NCI-H2196 (cell line): ENCODE data around the gene TRIO.

Experiments
- DNase-seq: peaks from one replicate; lab custom pipeline; 2025; ENCODE audit not compliant: unreplicated experiment; lab: John Stamatoyannopoulos, UW

The TRIO gene

DNA sequence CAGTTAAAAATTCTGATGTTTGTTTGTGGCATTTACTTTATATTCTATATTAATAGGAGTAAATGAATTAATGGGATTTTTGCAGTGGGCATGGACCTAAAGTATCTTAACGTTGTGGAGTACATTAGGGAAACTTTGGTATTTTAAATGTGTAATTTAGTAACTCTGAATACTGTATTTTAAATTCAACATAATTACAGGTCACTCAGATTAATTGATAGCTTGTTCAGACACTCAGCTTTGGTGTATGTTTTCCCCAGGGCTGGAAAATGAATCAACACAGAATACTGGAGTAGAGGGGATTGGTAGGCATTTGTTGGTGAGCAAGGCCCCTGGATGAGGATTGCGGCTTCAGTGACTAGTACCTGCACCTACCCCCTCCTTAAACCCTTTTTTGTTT, 117.5 kb downstream of the TRIO start:
- no peak for DNase-seq

DNA sequence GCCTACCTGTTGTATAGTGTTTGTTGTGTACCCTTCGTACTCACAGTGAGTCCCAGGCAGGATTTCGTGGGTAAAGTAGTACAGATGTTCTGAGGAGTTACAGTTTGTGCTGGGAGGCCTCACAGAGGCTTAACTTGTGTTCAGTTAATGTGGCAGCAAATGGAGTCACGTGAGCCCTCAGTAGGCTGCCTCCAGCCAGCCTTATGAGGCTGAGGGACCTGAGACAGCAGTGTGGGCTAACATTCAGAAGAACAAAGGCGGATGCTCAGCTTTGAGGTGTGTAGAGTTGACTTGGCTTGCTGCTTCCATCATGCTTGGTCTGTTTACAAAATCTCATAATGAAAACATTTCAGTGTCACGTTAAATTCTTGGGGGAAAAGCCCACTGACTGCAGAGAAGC, 118.1 kb downstream of the TRIO start:
- no peak for DNase-seq

DNA sequence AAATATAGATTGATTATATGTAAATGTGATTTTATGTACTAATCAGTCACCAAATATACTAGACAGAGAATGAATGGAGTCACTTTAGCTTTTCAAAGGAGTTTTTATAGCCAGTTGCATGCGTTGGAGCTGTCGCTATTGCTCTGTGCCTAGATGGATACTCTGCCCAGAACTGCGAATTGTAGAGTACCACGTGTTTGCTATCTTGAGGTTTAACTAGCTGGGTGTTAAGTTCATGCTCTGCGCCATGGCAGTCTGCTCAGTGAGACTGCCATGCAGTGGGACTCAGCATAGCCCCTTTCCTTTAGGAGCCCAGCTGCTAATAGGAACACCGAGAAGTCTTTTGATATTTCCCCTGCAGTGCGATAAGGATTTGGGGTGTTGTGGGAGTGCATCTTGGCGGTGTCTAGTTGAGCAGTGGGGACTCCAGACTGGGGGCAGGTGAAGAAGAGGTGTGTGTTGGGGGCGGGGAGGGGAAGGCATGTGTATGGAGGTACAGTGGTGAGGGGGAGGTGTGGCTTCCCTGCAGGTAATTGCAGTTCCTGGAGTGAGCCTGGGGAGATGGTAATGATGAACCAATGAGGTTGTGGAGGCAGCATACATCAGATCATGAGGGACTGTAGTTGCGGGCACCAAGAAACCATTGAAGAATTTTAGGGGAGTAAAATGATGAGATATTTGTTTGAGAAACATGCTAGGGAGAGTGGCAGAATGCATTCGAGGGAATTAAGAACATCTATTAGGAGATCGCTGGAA, 118.9 kb downstream of the TRIO start:
- DNase-seq: no peak

DNA sequence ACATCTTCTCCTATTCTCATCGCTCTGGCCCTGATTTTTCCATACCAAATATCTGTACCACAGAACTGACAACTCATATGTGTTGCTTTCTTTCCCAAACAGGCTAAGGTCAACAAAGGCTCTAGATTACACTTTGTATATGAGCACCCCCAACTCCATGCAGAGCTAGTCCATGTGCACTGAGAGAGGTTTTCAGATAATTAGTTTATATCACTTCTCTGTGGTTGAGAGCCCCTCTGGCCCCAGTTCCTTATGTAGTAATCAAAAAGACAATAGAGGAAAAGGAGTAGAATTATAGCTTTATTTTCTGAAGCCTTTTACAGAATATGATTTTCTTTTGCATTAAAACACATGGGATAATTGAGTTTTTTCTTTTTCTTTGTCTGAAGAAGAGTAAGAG, 120.0 kb downstream of the TRIO start:
- no peak for DNase-seq

DNA sequence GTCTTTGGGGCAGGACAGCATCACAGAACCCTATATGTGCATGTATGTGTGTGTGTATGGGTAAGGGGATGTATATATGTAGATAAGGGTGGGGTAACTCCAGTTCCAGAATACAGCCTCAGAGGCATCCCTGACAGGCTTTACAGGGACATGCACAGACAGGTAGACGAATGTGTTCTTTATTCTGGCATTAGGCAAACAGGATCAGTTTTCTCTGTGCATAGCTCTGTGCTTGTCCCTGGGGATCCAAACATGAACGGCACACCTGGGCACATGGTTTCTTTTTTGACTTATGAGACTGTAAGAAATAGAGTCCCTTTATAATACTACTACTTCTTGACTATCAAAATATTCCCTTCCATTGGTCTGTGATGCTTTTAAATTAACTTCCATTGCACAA, 120.6 kb downstream of the TRIO start:
- no peak for DNase-seq

DNA sequence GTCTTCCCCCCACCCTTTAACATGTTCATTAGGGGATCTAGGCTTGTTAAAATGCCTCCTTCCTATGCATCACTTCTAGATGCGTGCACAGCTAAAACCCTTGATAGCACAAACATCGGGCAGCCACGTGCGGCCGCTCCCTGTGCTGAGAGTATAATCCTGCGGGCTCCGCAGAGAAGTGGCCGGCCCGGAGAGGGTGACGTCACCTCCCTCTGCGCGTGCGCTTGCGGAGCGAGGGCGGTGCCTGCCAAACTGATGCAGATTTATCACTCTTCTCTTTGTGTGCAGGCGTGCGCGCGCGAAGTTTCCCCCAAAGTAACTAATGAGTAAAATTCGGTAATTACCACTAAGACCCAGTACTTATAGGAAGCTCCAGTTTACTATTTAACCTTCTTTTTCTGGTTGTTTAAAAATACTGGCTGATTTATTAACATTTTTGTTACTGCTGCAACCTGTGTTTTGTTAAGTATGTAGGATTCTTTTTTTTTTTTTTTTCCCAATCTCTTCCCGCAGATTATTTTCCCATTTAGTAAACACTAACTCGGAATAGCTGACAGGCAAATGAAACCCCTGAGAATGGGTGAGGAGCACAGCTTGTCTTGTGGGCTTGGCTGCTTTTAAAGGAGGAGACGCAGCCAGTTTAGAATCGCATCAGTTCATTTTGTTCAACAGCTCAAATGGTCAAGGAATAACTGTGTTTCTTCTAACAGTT, 121.6 kb downstream of the TRIO start:
- DNase-seq: peak; percentile 95

DNA sequence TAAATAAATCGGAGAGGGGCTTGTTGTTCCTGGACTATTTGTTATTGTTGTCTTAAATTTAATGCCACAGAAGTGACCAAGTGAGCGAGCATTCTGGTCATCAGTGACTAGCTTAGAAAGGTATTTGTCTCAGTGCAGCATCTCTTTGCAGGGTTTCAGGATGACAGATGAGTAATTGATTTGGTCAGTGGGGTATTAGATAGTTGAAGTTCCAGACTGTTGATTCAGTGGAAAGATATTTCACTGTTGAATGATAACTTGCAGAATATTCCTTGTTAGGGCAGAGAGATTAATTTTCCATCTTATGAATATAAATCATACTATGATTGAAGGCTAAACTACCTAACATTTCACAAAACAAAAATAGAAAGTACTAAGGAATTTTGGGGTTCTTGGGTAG, 122.4 kb downstream of the TRIO start:
- no peak for DNase-seq

DNA sequence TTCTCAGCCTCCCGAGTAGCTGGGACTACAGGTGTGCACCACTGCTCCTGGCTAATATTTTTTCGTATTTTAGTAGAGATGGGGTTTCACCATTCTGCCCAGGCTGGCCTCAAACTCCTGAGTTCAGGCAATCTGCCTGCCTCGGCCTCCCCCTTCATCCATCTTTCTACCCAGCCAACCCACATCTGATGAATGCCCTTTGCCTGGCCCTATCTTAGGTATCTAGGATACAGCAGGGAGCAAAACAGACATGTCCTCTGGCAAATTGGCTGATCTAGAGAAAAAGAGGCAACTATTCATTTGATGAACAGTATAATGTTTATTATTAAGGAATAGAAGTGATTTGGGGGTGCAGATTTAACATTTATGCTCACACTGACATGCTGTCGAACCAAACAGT, 123.0 kb downstream of the TRIO start:
- no peak for DNase-seq

DNA sequence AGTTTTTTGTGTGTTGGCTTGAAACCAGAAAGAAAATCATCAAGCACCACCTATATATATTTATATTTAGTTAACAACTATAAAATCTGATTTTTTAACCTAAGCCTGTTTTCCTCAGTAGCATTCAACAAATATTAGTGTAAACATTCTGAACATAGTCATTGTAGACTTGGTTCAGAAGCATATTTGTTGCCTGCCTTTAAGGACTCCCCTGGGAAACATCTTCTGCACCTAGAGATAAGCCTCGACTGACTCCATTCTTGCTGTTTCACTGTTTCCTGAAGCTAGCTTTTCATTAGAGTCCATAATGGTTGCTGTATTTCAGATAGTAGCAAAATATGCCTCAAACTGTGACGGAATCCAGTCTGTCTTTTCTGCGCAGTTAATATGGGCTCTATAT, 123.5 kb downstream of the TRIO start:
- DNase-seq: no peak

DNA sequence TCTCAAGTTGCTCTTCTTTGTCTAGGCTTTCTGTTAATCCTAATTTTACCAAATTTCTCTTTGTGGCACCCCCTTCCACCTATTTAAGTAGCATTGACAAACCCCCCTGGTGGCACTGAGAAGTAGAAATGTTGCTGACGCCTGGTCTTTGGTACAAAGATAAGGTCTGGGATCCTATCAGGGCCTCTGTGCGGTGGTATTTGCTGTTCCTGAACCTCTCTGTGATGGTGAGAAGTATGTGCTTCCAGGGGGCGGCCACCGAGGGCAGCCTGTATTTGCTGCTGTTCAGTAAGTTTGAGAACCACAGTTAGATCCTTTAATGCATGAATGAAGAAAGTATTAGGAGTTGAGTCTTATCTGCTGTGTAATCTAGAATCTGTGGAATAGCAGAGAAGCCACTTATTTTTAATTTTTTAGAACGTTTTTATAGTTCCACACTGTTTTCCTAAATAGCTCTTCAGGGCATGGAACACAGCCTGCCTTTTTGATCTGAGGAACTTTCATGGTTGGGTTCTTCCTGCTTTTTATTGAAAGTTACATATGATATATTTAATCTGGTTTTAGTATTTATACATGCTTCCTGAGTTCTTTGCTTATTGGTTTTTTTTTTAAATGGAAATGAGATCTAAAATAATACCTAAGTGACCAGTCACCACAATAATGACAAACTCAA, 124.2 kb downstream of the TRIO start:
- no peak for DNase-seq

DNA sequence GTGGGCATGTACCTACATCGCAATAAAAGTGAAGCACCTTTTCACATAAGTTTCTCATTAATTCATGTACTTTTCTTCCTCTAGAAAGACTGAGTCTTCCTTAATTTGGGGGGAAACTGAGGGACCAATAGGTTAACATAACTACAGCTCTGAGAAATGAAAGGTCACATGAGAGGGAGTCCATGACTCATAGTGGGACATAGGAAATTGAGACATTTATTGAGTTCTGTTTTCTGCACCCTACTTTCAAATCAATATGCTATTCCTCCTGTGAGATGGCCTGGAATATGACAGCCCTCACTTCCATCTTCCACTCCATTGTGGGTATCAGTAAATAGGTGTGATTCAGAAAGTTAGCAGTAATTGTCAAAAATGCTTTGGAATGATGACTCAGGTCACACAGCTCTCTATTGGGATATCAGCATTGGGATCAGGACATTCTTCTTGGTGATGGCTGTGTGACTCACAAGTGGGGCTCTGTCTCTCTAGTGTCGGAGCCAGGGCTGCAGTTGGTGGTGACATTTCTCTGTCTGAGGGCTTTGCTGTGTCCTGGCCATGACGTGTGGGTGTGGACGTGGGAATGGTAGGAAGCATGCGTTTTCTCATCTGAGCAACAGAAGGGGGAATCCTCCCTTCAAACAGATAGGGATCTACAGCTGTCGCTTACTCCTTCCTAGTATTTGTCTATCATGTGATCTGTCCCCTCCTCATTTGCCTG, 125.0 kb downstream of the TRIO start:
- no peak for DNase-seq

DNA sequence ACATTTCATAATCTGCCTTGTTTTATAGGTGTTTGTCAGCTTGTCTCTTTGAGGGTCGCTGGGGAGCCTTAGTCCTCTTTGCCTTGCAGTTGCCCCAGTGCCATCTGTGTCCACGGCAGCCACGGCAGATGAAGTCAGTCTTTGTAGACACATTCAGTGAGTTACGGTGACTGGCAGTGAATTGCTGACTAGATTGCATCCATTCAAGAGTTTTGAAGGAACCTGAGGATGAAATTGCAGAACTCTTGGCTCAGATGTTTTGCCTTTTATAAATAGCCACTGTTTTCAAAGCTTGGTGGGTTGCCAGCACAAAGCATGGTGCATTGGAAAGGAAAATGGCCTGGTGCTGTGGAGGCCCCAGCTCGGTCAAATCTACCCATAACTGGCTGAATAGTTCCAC, 125.6 kb downstream of the TRIO start:
- no peak for DNase-seq

DNA sequence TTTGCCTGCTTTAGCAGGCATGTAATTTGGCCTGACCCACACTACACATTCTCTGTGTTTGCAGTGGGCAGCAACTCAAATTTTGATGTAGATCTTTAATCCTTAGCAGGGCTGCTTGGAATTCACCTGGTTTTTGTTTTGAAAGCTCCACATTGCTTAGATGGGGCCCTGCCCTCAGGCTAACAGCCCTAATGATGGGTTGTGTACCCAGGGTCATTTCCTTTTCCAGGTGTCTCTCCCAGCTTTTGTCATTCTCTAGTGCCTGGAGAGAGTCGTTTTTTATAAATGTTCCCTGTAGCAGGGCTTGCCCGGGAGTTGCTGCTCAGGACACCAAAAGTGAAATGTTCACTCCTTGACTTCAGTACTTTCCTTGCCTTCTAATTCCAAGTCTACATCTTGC, 126.3 kb downstream of the TRIO start:
- no peak for DNase-seq

DNA sequence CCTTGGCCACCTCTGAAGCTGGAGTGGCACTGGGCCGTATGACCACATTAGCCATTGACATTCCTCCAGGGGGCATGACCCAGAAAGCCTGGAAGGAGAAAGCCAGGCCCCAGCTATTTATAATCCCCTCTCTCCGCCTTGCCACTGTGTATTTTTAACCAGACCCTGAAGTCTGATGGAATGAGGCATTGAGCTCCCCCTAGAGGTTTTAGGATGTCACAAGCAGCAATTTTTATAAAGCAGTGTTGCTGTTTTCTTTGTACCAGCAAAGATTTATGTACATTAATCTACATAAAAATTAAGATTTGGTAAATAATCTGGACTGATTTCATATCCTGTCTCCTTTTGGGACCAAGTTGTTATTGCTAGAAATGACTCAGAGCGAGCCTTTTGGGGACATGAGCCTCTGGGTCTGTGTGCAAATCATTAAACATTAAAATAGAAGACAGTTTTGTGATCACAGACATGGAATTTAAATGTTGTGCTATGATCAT, 127.1 kb downstream of the TRIO start:
- peak; percentile 57 for DNase-seq

DNA sequence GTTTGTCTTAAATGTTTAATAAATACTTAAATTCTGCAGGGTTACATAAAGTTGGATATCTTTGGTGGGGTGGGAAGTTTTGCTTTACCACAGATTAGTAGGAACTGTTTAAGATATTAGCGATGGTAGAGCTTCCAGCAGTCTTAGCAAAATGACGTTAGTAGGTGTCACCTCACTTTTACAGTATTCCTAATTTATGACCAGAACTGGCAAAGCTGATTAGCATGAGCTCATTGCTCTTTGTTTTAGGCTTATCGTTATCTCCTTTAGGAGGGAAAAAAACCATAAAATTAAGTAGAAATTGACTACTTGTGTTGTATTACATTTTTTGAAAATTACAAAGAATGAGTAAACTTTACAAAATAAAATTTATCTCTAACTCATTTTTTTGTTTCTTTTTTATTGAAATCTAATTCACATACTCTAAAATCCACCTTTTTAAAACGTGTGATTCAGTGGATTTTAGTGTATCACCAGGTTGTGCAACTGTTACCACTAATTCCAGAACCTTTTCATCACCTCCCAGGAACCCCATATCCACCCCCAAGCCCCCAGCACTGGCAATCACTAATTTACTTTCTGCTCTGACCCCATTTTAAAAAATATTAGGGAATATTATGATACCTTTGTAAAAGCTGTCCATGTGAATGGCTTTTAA, 129.5 kb downstream of the TRIO start:
- no peak for DNase-seq

DNA sequence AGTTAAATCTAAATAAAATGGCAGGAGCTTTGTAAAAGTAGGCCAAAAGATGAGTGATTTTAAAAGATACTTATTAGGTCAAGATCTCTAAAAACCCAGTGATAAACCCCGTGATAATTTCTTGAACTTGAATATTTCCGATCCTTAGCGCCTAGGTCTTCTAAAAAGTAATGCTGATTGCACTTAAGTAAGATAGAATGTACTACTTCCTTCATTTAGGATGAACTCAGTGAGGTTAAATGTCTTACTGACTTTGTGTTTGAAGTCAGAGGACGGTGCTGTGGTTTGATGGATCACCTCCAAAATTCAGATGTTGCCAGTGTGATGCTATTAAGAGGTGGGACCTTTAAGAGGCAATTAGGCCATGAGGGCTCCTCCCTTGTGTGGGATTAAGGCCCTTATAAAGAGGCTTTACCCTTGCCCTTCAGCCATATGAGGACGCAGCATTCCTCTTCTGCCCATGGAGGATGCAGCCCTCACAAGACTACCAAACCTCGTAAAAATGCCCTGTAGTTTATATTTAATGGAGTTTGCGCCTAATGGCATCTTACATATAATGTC, 130.1 kb downstream of the TRIO start:
- DNase-seq: no peak

DNA sequence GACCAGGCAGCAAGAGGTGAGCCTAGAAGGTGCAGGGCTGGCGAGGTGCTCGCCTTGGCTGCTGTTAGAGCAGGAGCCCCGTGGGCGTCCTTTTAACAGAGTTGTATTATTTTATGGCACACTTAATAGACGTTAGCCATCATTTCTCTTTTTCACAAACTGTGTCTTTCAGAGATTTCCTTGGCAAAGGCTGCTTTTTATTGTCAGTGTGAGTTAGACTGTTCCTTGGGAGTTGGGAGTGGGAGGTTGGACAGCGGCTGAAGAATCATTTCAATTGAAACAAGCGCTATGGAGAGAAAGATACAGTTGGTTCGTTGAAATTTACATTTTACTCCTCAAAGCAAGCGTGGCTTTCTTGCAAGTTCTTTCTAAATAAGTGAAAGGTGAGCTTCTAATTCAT, 133.2 kb downstream of the TRIO start:
- no peak for DNase-seq

DNA sequence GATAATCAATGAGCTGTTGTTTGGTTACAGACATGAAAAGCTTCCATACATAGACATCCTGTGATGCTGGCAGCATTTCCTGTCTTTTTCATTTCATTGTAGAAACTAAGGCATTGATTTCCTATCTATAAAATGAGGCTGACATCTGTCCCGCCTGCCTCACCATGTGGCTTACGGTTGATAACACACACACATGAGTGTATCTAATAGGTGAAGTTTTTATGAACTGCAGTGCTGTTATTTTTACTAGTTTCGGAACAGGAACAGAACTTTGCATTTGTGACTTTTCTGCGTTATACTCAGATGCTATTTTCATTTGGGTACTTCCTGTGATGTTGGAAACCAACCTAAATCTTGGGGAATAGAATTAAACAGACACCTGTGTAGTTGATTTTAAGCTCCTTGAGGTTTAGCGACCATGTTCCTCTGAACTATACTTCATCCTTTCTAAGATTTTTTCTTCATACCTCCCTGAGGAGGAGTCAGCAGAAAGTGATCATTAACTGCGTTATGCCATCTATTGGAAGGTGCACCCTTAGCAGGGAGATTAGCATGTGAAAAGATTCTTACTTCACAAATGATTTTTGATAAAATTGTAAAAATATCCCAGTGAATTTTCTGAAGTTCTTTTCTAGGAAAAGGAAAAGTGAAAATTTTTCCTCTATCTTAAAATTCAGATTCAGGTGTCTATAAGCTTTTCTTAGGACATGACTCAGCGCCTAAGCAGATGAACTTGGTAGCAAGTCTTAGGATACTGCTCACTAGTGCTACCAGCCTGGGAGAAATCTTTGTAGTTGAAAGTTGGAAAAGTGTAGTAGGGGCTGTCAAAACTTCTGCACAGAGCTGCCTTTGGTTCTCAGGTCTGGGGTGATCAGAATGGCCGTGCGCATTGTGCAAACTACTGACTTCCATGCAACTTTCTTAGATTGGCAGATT, 134.5 kb downstream of the TRIO start:
- no peak for DNase-seq

DNA sequence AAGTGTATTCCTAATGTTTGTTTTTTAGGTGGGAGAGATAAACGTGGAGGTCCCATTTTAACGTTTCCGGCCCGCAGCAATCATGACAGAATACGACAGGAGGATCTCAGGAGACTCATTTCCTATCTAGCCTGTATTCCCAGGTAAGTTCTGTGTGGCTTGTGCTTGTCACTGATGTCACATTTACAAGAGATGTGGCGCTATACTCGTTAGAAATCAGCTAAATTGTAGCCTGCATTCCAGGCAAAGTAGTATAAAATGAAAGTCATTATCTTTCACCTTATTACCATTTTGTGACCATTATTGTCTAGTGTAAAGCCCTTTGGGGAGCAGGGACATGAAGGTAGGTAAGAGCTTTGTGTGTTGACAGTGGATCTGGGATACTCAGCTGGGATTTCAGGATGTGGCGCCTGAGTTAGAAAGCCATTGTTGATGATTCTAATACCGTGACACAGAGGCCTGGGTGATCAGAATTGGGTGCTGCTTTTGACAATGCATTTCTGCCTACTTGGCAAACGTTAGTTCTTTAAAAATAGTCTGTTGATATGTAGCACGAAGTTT, 137.2 kb downstream of the TRIO start:
- no peak for DNase-seq
